Astrocyte (in vitro differentiated cells and primary cell): ENCODE data around the gene GSN. TPM values are rescaled to one million over a fixed set of nuclear protein-coding genes. Genes with fewer than 3 reads are reported as not detected.

ENCODE experiments used
- DNase-seq: peaks from one replicate; pipeline ENCODE4 v3.0.0-alpha.2; 2010; ENCODE audit warnings: low read depth
- FAIRE-seq: peaks from 2 replicates; lab custom pipeline; 2011; peaks lifted over from hg19 to GRCh38; lab: Jason Lieb, UNC
- H2AFZ ChIP-seq: 2 replicates; pipeline ENCODE4 v1.6.0; 2012; ENCODE audit warnings: low read depth, low read length, inconsistent platforms
- H3K27ac ChIP-seq: 2 replicates; pipeline ENCODE4 v1.5.1; 2011; ENCODE audit warnings: low read depth, low read length, inconsistent platforms
- H3K27me3 ChIP-seq: 2 replicates; pipeline ENCODE4 v1.6.0; 2011; ENCODE audit warnings: low read length, inconsistent platforms; ENCODE audit not compliant: insufficient read depth
- H3K36me3 ChIP-seq: 2 replicates; pipeline ENCODE4 v1.5.1; 2011; ENCODE audit warnings: low read length, inconsistent platforms; ENCODE audit not compliant: insufficient read depth
- H3K4me1 ChIP-seq: 2 replicates; pipeline ENCODE4 v1.5.1; 2011; ENCODE audit warnings: low read length, inconsistent platforms; ENCODE audit not compliant: insufficient read depth
- H3K4me2 ChIP-seq: 2 replicates; pipeline ENCODE4 v1.6.0; 2012; ENCODE audit warnings: low read length, inconsistent platforms
- H3K4me3 ChIP-seq: 2 replicates; pipeline ENCODE4 v1.5.1; 2011; ENCODE audit warnings: low read depth, mild to moderate bottlenecking, low read length, inconsistent platforms; ENCODE audit not compliant: insufficient read depth
- H3K79me2 ChIP-seq: 2 replicates; pipeline ENCODE4 v1.6.0; 2012; ENCODE audit warnings: mild to moderate bottlenecking, low read length, inconsistent platforms; ENCODE audit not compliant: insufficient read depth
- H3K9ac ChIP-seq: 2 replicates; pipeline ENCODE4 v1.6.0; 2012; ENCODE audit warnings: mild to moderate bottlenecking, low read length, inconsistent platforms
- H3K9me3 ChIP-seq: 2 replicates; pipeline ENCODE4 v1.5.1; 2012; ENCODE audit warnings: low read depth, mild to moderate bottlenecking, low read length, inconsistent platforms; ENCODE audit not compliant: insufficient read depth
- H4K20me1 ChIP-seq: 2 replicates; pipeline ENCODE4 v1.6.0; 2012; ENCODE audit warnings: low read length, inconsistent platforms; ENCODE audit not compliant: insufficient read depth
- H3K27ac Mint-ChIP-seq: one replicate; pipeline ENCODE4 v1.8.0; 2021; ENCODE audit warnings: mild to moderate bottlenecking, mixed read lengths; ENCODE audit not compliant: unreplicated experiment
- H3K27me3 Mint-ChIP-seq: one replicate; pipeline ENCODE4 v1.8.0; 2021; ENCODE audit warnings: low read depth, mixed read lengths; ENCODE audit not compliant: unreplicated experiment
- H3K36me3 Mint-ChIP-seq: one replicate; pipeline ENCODE4 v1.8.0; 2021; ENCODE audit warnings: low read depth, mixed read lengths; ENCODE audit not compliant: unreplicated experiment
- H3K4me1 Mint-ChIP-seq: one replicate; pipeline ENCODE4 v1.8.0; 2021; ENCODE audit warnings: low read depth, mixed read lengths; ENCODE audit not compliant: unreplicated experiment
- H3K4me3 Mint-ChIP-seq: one replicate; pipeline ENCODE4 v1.8.0; 2021; ENCODE audit warnings: mild to moderate bottlenecking, moderate library complexity, mixed read lengths; ENCODE audit not compliant: unreplicated experiment
- H3K9me3 Mint-ChIP-seq: one replicate; pipeline ENCODE4 v1.8.0; 2021; ENCODE audit warnings: mild to moderate bottlenecking, mixed read lengths; ENCODE audit not compliant: unreplicated experiment
- CTCF ChIP-seq: IDR thresholded peaks from 2 replicates; pipeline ENCODE4 v1.5.1; 2011; ENCODE audit warnings: low read depth, mild to moderate bottlenecking, inconsistent platforms, low read length, moderate library complexity; ENCODE audit not compliant: insufficient read depth
- EZH2 ChIP-seq: IDR thresholded peaks from 2 replicates; pipeline ENCODE4 v1.6.1; 2012; ENCODE audit warnings: mild to moderate bottlenecking, low read length, inconsistent platforms; ENCODE audit not compliant: insufficient read depth
- total RNA-seq: library from RNA; stranded (reverse); gene quantifications from 2 replicates; pipeline ENCODE4 v1.2.1, GENCODE V29; 2021

Gene GSN
- total RNA-seq, 1 donor from 2014 or later = 260 TPM

- H3K36me3 Mint-ChIP-seq = peaks cover 18% of the 10 kb centered on the region
- no peaks in the 10 kb centered on the region for H3K27me3 ChIP-seq
- H3K4me1 ChIP-seq = peaks cover 42% of the 10 kb centered on the region
- no peaks in the 10 kb centered on the region for H3K27me3 Mint-ChIP-seq
- peaks cover 5% of the 10 kb centered on the region for H3K36me3 ChIP-seq
- peak overlapping the region; percentile 13 for H3K4me3 Mint-ChIP-seq
- DNase-seq (no peak), FAIRE-seq (no peak)
- no peak overlapping the region for H3K4me3 ChIP-seq
- peaks cover 13% of the 10 kb centered on the region for H4K20me1 ChIP-seq
- H3K79me2 ChIP-seq = peaks cover 27% of the 10 kb centered on the region
- peaks cover 1% of the 10 kb centered on the region for H3K9me3 Mint-ChIP-seq
- peak overlapping the region; percentile 99 for H3K27ac Mint-ChIP-seq
- TF ChIP-seq CTCF (no peak), EZH2 (no peak)
- peak overlapping the region; percentile 55 for H3K4me2 ChIP-seq
- peaks cover 40% of the 10 kb centered on the region for H3K4me1 Mint-ChIP-seq
- H2AFZ ChIP-seq = no peak overlapping the region
- no peaks in the 10 kb centered on the region for H3K9me3 ChIP-seq
- H3K9ac ChIP-seq = peak overlapping the region; percentile 39
- H3K27ac ChIP-seq = peak overlapping the region; percentile 57
Observed at GRCh38 chr9:121288673-121289025, 20.7 kb downstream of the GSN start.

GRCh38 chr9:121289026-121289771 lies 21.2 kb downstream of the GSN start:
- DNase-seq = peak; percentile 88
- peak overlapping the region; percentile 99 for H3K27ac Mint-ChIP-seq
- H3K9me3 Mint-ChIP-seq = no peaks in the 10 kb centered on the region
- Histone ChIP-seq H3K9me3 (no peaks in the 10 kb centered on the region), H3K4me1 (peaks cover 42% of the 10 kb centered on the region), H2AFZ (no peak overlapping the region), H3K36me3 (peaks cover 5% of the 10 kb centered on the region), H3K4me2 (peak overlapping the region; percentile 55), H4K20me1 (peaks cover 13% of the 10 kb centered on the region), H3K4me3 (no peak overlapping the region), H3K27ac (peak overlapping the region; percentile 57), H3K79me2 (peaks cover 27% of the 10 kb centered on the region), H3K27me3 (no peaks in the 10 kb centered on the region), H3K9ac (peak overlapping the region; percentile 39)
- H3K27me3 Mint-ChIP-seq = no peaks in the 10 kb centered on the region
- peak overlapping the region; percentile 57 for H3K4me3 Mint-ChIP-seq
- TF ChIP-seq EZH2 = no peak
- no peak for TF ChIP-seq CTCF
- peaks cover 39% of the 10 kb centered on the region for H3K4me1 Mint-ChIP-seq
- H3K36me3 Mint-ChIP-seq = peaks cover 15% of the 10 kb centered on the region
- FAIRE-seq = no peak
